Retinal pigment epithelial cell (primary cell): ENCODE data around the gene PLCB3.

ENCODE experiments used
- DNase-seq: peaks from one replicate; pipeline ENCODE4 v3.0.0-alpha.2; 2010; ENCODE audit warnings: low read depth
- H3K4me3 ChIP-seq: 2 replicates; pipeline ENCODE4 v1.5.1; 2011; ENCODE audit warnings: mild to moderate bottlenecking, low read length, control low read depth, moderate library complexity
- CTCF ChIP-seq: conservative IDR thresholded peaks from 2 replicates; pipeline ENCODE4 v1.5.1; 2011; ENCODE audit warnings: low read depth, low read length, control low read depth, inconsistent platforms

Gene PLCB3

GRCh38 chr11:64227405-64227956 lies 23.8 kb upstream of the PLCB3 start:
- peak overlapping the region; percentile 14 for H3K4me3 ChIP-seq
- no peak for TF ChIP-seq CTCF
- no peak for DNase-seq

GRCh38 chr11:64229090-64229743 lies 22.1 kb upstream of the PLCB3 start:
- DNase-seq: no peak
- no peak overlapping the region for H3K4me3 ChIP-seq
- TF ChIP-seq CTCF: no peak

- no peak for DNase-seq
- H3K4me3 ChIP-seq: peak overlapping the region; percentile 81
- no peak for TF ChIP-seq CTCF
Measured at GRCh38 chr11:64229744-64230170, 21.6 kb upstream of the PLCB3 start.

- peak within 1 kb of the TSS; percentile 81 for H3K4me3 ChIP-seq
- no peak for TF ChIP-seq CTCF
- DNase-seq: peak; percentile 72
Measured at GRCh38 chr11:64230171-64230984, 21.0 kb upstream of the PLCB3 start, which contains the start of gene DNAJC4. TSS of gene DNAJC4 (plus strand) at chr11:64230548. CDS start at chr11:64230855, 307 bp downstream.

GRCh38 chr11:64230985-64231365 lies 20.4 kb upstream of the PLCB3 start:
- DNase-seq: no peak
- no peak for TF ChIP-seq CTCF
- peak overlapping the region; percentile 81 for H3K4me3 ChIP-seq

GRCh38 chr11:64231546-64231945 lies 19.8 kb upstream of the PLCB3 start:
- no peak overlapping the region for H3K4me3 ChIP-seq
- no peak for DNase-seq
- no peak for TF ChIP-seq CTCF
